Measurements from ENCODE around the gene MCCD1. TPM values are rescaled to one million over a fixed set of nuclear protein-coding genes. Genes with fewer than 3 reads are reported as not detected.

MCCD1 gene, protein sequence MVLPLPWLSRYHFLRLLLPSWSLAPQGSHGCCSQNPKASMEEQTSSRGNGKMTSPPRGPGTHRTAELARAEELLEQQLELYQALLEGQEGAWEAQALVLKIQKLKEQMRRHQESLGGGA
- not detected in 2 replicates for total RNA-seq (2014; rRNA removed; shearing (Covaris generic))
- not detected in 2 replicates for polyA plus RNA-seq (2016; fragmentation: Nextera tagmentation; extraction: Ambion mirVana)
- long read RNA-seq, result 0 reads

DNA sequence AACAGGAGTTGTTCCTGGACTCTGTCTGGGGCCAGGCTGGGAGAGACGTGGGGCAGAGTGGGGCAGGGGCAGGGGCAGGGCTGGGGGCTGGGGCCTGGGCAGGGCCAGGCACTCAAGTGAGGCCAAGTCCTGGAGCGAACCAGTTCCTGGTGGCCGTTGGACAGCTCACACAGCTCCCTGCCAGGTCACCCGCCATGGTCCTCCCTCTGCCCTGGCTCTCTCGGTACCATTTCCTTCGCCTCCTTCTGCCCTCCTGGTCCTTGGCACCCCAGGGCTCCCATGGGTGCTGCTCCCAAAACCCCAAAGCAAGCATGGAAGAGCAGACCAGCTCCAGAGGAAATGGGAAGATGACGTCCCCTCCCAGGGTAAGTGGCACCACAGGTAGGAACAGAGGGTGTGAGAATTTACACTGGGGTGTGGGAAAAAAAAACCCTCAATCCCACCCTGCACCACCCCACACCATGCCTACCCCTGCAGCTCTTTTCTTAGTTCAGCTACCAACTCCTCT is at the start of gene MCCD1:
Gene MCCD1 (plus strand): TSS at position 142 of the 508 bp plus-strand sequence. CDS start 53 bp downstream, at position 195.
- peaks cover 19% of the 10 kb centered on the region; the same call in 1 of the 2 replicates for H3K79me2 ChIP-seq (replicated peaks; ENCODE audit: insufficient read depth)
- DNase-seq (ENCODE audit: low spot score) (no peak), ATAC-seq (peak; percentile 58)
- peaks cover 32% of the 10 kb centered on the region for H3K4me1 Mint-ChIP-seq
- H3K27me3 Mint-ChIP-seq (ENCODE audit: insufficient read depth, low read depth, poor library complexity), result peaks cover 13% of the 10 kb centered on the region
- H3K27ac Mint-ChIP-seq, result peak within 1 kb of the TSS; percentile 56; the same call in 1 of the 2 replicates
- H3K9me2 ChIP-seq (ENCODE audit: insufficient read depth), result no peaks in the 10 kb centered on the region
- peaks cover 41% of the 10 kb centered on the region for H3K36me3 ChIP-seq (ENCODE audit: insufficient read depth)
- no peaks in the 10 kb centered on the region for H3K9me3 Mint-ChIP-seq
- H3F3A ChIP-seq (replicated peaks; ENCODE audit: low read depth), result peaks cover 44% of the 10 kb centered on the region
- no peak within 1 kb of the TSS for H2AFZ ChIP-seq
- peaks cover 53% of the 10 kb centered on the region for H3K36me3 Mint-ChIP-seq (ENCODE audit: low read depth)
- H3K4me3 ChIP-seq, result no peak within 1 kb of the TSS
- peak within 1 kb of the TSS; percentile 32; the same call in 1 of the 2 replicates for H3K4me2 ChIP-seq
- peaks cover 4% of the 10 kb centered on the region for H3K4me1 ChIP-seq (ENCODE audit: insufficient read depth)
- no peak within 1 kb of the TSS; the same call in 2 of the 3 replicates for H3K4me3 Mint-ChIP-seq
- peak within 1 kb of the TSS; percentile 78; the same call in 1 of the 2 replicates for H3K27ac ChIP-seq (ENCODE audit: low read depth)
- TF ChIP-seq, protein P1, sequence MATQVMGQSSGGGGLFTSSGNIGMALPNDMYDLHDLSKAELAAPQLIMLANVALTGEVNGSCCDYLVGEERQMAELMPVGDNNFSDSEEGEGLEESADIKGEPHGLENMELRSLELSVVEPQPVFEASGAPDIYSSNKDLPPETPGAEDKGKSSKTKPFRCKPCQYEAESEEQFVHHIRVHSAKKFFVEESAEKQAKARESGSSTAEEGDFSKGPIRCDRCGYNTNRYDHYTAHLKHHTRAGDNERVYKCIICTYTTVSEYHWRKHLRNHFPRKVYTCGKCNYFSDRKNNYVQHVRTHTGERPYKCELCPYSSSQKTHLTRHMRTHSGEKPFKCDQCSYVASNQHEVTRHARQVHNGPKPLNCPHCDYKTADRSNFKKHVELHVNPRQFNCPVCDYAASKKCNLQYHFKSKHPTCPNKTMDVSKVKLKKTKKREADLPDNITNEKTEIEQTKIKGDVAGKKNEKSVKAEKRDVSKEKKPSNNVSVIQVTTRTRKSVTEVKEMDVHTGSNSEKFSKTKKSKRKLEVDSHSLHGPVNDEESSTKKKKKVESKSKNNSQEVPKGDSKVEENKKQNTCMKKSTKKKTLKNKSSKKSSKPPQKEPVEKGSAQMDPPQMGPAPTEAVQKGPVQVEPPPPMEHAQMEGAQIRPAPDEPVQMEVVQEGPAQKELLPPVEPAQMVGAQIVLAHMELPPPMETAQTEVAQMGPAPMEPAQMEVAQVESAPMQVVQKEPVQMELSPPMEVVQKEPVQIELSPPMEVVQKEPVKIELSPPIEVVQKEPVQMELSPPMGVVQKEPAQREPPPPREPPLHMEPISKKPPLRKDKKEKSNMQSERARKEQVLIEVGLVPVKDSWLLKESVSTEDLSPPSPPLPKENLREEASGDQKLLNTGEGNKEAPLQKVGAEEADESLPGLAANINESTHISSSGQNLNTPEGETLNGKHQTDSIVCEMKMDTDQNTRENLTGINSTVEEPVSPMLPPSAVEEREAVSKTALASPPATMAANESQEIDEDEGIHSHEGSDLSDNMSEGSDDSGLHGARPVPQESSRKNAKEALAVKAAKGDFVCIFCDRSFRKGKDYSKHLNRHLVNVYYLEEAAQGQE (IDR thresholded peaks at IDR 0.05; ENCODE audit: unreplicated experiment), result no peak
- peak; percentile 40; the same call in 1 of the 2 replicates for TF ChIP-seq POLR2AphosphoS5 (IDR thresholded peaks at IDR 0.05; ENCODE audit: low read depth)
- TF ChIP-seq STAT1 (IDR thresholded peaks at IDR 0.05; ENCODE audit: unreplicated experiment), result no peak
- no peak for TF ChIP-seq EZH2 (IDR thresholded peaks at IDR 0.05; ENCODE audit: low read depth, unreplicated experiment)
- TF ChIP-seq ZNF331 (CRISPR knock-in tag; IDR thresholded peaks at IDR 0.05; ENCODE audit: low read depth), result no peak
- H3K27me3 ChIP-seq (ENCODE audit: insufficient read depth), result no peaks in the 10 kb centered on the region
- H4K20me1 ChIP-seq (replicated peaks; ENCODE audit: insufficient read depth), result peaks cover 26% of the 10 kb centered on the region

DNA sequence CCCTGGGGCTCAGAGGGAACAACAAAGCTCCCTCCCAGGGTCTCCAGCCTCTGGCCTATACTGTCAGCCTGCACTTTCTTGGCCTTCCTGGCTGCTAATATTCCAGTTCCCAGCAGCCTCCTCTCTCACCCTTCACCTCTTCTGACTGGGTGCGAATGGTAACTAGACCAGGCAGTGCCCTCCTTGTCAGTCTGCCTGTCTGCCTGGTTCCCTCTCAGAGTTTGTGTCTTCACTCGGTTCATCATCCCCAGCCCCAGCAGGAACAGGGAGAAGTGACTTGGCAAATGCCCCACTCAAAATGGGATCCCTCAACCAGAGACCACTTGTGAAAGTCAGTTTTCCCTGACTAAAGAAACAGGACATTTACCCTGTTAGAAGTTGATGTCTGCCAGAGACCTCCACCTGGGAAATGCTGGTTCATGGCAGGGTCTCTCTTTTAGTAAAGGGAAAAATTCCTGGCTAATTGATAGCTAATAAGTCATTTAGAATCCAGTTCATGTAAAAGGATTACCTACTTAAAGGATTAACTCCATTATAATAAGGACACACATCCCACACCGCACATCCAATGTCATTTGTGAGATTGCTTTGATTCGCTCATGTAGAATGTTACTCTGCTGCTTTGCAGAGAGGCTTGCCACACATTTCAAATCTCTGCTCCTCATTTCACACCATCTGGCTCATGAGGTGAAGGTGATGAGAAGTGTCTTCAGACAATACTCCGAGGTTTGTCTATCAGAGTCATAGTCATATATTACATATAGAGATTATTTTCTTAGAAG is 49.4 kb upstream of the MCCD1 start:
- Mint-ChIP-seq H3K9me3 (no peaks in the 10 kb centered on the region), H3K36me3 (ENCODE audit: low read depth) (no peaks in the 10 kb centered on the region), H3K4me1 (no peaks in the 10 kb centered on the region; the same call in 2 of the 3 replicates), H3K27me3 (ENCODE audit: insufficient read depth, low read depth, poor library complexity) (peaks cover 5% of the 10 kb centered on the region), H3K4me3 (no peak overlapping the region), H3K27ac (no peak overlapping the region)
- Histone ChIP-seq H3K4me1 (ENCODE audit: insufficient read depth) (no peaks in the 10 kb centered on the region), H3K27me3 (ENCODE audit: insufficient read depth) (no peaks in the 10 kb centered on the region), H2AFZ (no peak overlapping the region), H4K20me1 (replicated peaks; ENCODE audit: insufficient read depth) (no peaks in the 10 kb centered on the region), H3K4me2 (no peak overlapping the region), H3K9me2 (ENCODE audit: insufficient read depth) (no peaks in the 10 kb centered on the region), H3K36me3 (ENCODE audit: insufficient read depth) (no peaks in the 10 kb centered on the region), H3K4me3 (no peak overlapping the region), H3F3A (replicated peaks; ENCODE audit: low read depth) (no peaks in the 10 kb centered on the region), H3K79me2 (replicated peaks; ENCODE audit: insufficient read depth) (no peaks in the 10 kb centered on the region), H3K27ac (ENCODE audit: low read depth) (no peak overlapping the region)
- no peak for TF ChIP-seq ZNF114 (CRISPR knock-in tag; IDR thresholded peaks at IDR 0.05)
- TF ChIP-seq ZNF331 (CRISPR knock-in tag; IDR thresholded peaks at IDR 0.05; ENCODE audit: low read depth), result no peak
- no peak for ATAC-seq
- DNase-seq (ENCODE audit: low spot score), result no peak

All from GM23338 (cell line).